ENCODE results near the gene KSR1.

KSR1 gene

DNA sequence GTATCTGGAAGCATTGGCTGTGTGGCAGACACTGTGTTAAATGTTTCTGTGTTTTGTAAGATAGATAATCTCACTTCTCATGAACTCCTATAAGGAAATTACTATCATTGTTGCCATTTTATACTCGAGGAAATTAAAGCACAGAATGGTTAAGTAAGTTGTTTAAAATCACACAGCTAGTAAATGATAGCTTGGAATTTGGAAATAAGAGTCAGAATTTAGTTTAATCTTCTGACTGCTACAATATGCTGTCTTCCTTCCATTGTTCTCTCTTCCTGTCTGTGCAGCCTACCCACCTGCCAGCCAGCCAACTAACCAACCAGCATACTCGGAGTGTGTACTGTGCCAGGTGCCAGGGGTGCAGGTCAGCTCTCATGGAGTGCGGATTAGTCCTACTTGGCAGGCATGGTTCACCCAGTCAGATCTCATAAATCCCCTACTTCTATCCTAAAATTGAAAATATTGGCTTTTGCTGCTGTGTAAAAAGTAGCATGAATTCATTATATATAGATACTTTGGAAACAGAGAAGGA, 94.8 kb downstream of the KSR1 start:
- DNase-seq (ENCODE audit: low read depth): no peak

GRCh38 chr17:27551701-27552248, 95.5 kb downstream of the KSR1 start:
- DNase-seq (ENCODE audit: low read depth): no peak

DNA sequence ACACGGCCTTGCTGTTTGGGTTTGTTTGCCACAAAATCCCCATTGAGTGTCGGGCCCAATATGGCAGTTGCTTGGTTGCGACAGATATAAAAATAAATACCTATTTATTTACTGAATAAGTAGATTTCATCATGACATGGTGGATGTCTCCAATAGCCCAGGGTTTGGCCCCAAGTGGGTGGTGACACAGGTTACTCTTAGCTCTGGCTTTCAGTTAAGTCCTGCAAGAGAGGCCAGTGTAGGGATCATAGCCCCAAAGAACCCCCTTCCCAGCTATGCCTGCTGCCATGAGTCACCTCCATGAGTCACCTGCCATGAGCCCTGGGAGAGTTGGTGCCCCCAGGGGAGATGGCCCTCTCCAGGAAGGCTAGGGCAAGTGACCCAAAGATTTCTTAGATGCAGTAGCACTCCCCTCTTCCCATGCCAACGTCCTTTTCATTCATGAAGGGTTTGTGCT, 96.1 kb downstream of the KSR1 start:
- no peak for DNase-seq (ENCODE audit: low read depth)

GRCh38 chr17:27553019-27553511, 96.8 kb downstream of the KSR1 start:
- DNase-seq (ENCODE audit: low read depth): no peak

DNA sequence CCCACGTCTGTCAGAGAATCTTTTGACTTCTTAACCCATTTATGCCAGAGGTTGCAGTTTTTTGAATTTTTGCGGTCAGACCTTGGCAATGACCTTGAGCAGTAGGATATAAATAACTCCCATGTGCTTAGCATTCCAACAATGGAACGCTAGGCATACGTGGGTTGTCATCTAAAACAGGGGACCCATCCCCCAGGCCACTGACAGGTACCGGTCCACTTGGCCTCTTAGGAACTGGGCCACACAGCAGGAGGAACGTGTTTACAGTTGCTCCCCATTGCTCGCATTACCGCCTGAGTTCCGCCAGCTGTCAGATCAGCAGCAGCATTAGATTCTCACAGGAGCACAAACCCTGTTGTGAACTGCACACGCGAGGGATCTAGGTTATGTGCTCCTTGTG, 97.9 kb downstream of the KSR1 start:
- no peak for DNase-seq (ENCODE audit: low read depth)

DNA sequence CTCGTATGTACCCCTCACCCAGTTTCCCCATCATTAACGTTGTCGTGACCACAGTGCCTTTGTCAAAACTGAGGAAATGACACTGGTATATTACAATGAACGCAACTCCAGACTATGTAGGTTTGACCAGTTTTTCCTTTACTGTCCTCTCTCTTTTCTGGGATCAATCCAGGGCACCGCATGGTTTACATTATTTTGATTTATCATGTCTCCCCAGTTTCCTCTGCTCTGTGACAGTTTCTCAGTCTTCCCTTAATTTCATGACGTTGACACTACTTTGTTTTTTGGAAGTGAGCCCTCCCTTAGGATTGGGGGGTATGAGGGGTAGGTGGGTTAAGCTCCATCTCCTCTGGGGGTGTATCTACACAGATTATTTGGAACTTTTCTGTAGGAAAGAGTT, 98.7 kb downstream of the KSR1 start:
- no peak for DNase-seq (ENCODE audit: low read depth)

GRCh38 chr17:27555339-27555738, 99.1 kb downstream of the KSR1 start:
- DNase-seq (ENCODE audit: low read depth): no peak

DNA sequence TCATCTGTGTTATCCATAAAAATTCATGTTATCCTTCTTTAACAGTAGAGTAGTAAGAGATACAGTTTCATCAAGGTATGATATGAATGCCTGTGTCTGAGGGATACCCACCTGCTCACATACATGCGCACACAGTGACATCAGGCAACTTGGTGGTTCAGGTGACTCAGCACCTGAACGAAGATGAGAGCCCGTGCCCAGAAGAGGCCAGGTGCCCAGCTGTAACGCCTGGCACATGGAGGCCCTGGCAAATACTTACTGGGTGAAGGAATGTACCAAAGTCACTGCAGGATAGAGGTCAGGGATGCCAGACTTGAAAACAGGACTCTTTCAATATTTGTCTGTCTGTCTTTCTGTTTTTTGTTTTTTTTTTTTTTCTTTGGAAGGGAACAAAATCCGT, 102.1 kb downstream of the KSR1 start:
- no peak for DNase-seq (ENCODE audit: low read depth)

GRCh38 chr17:27558842-27559505, 102.7 kb downstream of the KSR1 start:
- DNase-seq (ENCODE audit: low read depth): no peak

DNA sequence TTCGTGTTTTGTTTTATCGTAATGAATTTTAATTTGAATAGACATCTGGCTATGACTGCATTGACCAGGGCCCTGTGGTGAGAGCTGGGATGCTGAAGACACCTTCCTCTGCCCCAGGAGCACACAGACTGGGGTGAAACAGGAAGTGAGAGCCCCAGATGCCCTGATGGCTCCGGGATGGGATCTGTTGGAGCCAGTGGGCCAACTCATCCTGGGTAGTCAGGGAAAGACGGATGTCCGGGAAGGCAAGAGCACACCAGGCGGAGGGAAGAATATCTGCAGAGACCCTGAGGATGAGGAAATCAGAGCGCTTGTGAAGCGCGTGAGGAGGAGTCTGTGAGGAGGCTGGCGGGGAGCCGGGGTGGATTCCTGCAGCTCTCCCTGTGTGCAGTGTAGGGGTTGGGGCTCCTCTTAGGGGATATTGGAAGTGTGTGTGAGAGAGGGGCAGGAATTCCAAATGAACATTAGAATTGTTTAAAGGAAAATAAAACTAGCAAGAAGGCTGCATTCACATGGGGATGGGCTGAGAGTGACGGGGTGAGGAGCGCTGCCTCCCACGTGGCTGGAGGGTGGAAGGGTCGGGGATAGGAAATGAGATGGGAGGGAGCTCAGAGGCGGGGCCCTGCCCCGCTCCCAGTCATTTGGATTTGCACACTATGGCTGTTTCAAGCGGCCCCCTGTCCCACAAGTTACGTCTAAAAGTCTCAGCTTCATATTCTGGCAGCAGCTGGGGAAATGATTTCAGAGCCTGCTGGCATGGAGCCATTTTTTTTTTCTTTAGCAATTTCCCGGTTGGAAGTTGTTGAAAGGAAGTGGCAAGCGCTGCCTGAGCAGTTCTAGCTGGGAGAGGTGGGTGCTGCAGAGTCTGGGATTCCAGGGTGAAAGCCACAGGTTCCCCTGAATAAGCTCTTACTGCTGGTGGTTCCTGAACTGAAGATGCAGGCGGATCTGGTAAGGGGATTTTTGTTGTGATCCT, 103.5 kb downstream of the KSR1 start:
- no peak for DNase-seq (ENCODE audit: low read depth)

DNA sequence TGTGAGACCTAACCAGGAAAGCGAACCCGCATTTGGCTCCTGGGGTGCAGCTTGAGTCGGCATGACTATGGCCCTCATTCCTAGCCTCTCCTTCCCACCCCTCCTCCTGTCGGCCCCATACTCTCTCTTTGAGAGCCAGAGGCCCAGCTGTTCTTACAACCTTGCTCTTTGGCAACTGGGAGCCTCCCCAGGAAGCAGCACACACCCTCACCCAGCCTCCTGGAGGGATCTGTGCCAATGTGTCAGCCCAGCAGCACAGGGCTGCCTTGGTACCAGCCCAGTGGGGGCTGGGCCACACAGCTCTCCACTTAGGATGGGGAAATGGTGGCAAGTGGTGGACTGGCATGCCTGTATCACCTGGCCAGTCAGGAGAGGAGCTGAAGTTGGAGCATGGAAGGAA, 104.4 kb downstream of the KSR1 start:
- no peak for DNase-seq (ENCODE audit: low read depth)

DNA sequence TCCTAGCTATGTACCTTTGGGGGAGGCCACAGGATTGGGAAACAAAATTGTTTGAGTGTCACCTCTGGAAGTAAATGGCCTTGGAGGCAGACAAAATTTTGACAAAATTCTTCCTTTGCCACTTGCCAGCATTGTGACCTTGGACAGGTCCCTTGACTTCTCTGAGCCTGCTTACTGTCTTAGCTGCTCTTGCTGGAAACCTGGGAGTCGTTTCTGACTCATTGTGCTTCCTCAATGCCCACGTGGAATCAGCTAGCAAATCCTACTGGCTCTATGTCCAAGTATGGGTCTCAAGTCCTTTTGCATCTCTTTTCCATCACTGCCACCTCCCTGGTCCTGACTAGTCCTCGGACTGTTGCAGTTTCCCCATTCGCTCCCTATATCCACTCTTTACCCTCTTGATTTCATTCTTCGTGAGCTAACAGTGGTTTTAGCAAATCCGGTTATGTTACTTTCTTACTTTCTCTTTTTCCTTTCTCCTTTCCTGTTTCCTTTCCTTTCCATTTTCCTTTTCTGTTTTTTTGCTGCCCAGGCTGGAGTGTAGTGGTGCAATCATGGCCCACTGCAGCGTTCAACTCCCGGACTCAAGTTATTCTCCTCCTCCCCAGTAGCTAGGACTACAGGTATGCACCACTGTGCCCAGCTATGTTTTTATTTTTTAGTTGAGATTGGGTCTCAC, 106.7 kb downstream of the KSR1 start:
- no peak for DNase-seq (ENCODE audit: low read depth)

GRCh38 chr17:27563532-27563931, 107.3 kb downstream of the KSR1 start:
- no peak for DNase-seq (ENCODE audit: low read depth)

- no peak for DNase-seq (ENCODE audit: low read depth)
Observed at GRCh38 chr17:27564463-27564862, 108.2 kb downstream of the KSR1 start.

- no peak for DNase-seq (ENCODE audit: low read depth)
Observed at GRCh38 chr17:27565874-27566670, 109.8 kb downstream of the KSR1 start.

DNA sequence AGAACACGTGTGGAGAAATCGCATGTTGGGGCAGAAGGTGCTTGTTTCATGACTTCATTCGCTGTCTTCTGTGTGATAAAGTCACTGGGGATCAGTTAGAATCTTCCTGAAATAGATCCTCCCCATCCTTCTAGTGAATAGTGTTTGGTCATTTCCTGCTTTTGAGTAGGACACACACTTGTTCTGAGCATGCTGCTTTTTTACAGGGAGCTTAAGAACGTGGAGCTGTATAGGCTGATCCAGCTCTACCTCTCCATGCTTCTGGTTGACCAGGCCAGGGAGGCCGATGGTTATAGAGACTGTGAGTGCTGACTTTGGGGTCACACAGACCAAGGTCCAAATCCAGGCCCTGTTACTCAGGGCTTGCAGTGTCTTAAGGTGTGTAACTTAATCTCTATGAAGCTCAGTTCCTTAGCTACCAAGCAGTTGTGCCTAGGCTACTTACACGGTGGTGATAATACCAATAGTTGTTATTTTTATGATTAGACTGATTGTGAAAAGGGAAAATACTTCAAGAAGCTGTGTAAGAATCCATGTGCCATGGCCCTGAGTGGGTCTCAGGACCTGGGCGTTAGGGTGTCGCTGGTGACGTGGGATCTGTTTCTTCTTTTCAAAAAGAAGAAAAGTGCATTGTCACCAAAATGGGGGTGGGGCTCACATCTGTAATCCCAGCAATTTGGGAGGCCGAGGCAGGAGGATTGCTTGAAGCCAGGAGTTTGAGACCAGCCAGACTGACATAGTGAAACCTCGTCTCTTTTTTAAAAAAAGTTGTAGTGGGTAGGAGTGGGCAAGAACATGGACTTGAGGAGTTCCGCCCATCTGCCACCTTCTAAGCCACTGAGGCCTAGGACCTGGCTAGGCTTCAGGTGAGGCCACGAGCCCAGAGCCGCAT, 110.7 kb downstream of the KSR1 start:
- DNase-seq (ENCODE audit: low read depth): no peak

- DNase-seq (ENCODE audit: low read depth): no peak
Observed at GRCh38 chr17:27567563-27567859, 111.3 kb downstream of the KSR1 start.

DNA sequence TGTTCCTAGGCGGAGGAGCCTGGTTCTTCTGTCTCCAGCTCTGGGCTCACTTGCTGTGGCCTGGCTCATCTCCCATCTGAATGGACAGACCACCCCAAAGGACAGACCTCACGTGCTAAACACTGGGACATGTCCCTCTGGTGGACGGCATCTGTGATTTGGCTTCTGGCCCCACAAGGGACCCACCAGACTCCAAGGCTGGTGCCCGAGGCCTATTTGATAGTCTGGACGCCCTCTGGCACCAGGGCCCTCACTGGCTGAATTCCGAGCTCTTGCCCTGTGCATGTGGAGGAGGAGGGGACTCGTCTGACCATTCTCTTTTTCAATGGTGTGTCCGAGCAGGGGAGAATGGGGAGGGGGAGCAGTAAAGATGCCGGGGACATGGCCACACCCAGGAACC, 112.0 kb downstream of the KSR1 start:
- DNase-seq (ENCODE audit: low read depth): no peak

- DNase-seq (ENCODE audit: low read depth): no peak
Observed at GRCh38 chr17:27568811-27569210, 112.6 kb downstream of the KSR1 start.

DNA sequence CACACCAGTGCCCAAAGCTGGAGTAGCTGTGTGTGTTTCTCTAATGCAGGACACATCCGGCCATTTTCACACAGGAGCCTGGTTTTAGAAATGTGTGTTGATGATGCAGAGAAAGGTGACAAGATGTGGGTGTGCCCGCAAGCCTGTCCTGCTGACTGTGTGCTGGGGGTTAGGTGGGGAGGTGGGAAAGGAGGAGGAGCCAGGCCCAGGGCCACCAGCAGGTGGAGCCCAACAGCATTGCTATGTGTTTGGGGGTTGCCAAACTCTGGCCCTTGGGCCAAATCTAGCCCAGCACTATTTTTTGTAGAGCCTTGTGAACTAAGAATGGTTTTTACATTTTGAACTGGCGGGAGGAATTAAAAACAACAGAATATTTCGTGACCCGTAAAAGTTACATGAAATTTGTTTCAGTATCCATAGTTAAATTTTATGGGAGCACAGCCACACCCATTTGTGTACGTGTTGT, 113.0 kb downstream of the KSR1 start:
- no peak for DNase-seq (ENCODE audit: low read depth)
